HG03378 (cell line): ENCODE data around the gene GALNT10.
"Not testable (repeated sequence)": the region's sequence is repeated elsewhere in the genome, so short reads cannot be mapped to it uniquely, and the experiment has no call there.

Experiments
- ATAC-seq: cut with Tn5 transposase; IDR thresholded peaks from one replicate; pipeline ENCODE4 v1.9.1; 2021; ENCODE audit warnings: mild to moderate bottlenecking, moderate library complexity; ENCODE audit not compliant: unreplicated experiment

The GALNT10 gene

GRCh38 chr5:154346427-154346826 is 155.9 kb downstream of the GALNT10 start:
- no peak for ATAC-seq

- ATAC-seq: no peak
Measured at GRCh38 chr5:154349626-154350264, 159.2 kb downstream of the GALNT10 start.

- no peak for ATAC-seq
Measured at GRCh38 chr5:154351141-154351540, 160.6 kb downstream of the GALNT10 start.

DNA sequence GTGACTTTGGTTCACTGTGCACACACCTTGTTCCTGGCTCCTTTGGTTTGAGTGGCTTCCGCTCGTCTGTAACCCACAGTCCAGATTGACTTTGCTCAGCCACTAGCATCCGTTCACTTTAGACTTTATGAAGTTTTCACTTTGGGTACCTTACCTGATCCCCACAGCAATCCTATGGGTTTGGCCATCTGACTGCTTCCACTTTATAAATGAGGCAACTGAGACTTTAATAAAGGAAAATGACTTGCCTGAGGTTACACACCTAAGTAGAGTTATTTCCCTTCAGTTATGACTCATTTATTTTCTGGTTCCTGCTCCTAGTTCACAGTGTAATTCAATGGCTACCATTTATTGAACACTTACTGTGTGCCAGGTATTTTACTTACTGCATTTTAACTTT is 161.0 kb downstream of the GALNT10 start:
- ATAC-seq: peak; percentile 79

DNA sequence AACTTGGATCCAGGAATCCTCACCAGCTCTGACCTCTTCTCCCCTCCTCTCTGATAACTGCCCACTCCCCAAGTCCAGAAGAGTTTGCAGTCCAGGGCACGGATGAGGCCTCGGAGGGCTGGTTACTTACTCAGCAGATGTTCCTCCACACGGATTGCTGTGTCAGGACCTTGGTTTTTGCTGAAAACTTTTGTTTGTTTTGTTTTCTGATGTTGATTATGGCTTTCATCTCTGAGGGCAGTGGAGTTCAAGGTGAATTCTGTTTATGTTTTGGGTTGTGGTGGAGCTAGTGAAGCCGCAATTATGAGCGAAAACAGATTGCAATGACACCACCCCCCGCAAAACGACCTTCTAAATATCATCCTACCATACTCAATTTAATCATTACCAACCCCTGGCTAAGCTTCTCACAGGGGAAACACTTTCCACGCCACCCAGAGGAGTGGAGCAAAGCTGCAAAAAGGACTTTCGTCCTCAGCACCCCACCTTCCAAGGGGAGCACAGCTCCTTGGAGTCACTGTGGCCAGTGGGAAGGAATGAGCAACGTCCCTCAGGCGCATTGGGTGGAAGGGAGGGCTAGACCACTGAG is 162.5 kb downstream of the GALNT10 start:
- ATAC-seq: no peak

- ATAC-seq: no peak
Measured at GRCh38 chr5:154355129-154355611, 164.6 kb downstream of the GALNT10 start.

- no peak for ATAC-seq
Measured at GRCh38 chr5:154356020-154356655, 165.6 kb downstream of the GALNT10 start.

- no peak for ATAC-seq
Measured at GRCh38 chr5:154356958-154357357, 166.4 kb downstream of the GALNT10 start.

DNA sequence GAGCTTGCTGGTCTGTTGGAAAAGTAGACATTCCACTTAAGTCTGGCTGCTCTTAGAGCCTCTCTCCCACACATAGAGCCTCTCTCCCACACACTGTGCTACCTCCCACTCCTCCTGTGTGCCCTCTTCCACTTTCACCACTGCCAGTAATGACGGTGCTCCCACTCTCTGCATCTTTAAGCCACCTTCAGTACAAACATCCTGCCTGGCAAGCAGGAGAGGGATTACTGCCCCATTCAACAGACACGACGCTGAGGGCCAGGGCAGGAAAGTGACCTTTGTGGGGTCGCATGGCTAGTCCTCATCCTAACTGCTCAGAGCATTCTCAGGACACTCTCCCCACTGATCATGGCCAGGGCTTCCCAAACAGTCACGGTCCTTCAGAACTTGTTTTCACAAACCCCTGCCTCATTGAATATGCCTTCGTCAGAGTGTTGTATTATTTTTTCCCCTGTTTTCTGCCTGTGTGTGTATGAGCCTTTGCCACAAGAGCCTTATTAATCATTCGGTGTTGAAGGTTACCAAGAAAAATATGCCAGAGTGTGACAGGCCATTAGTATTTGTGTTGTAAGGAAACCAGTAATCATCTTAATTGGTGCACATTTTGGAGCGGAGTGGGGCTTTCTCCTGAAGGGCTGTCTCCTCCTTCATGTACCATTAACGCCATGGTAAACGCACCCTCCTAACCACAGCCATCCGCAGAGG is 168.1 kb downstream of the GALNT10 start:
- ATAC-seq: no peak

DNA sequence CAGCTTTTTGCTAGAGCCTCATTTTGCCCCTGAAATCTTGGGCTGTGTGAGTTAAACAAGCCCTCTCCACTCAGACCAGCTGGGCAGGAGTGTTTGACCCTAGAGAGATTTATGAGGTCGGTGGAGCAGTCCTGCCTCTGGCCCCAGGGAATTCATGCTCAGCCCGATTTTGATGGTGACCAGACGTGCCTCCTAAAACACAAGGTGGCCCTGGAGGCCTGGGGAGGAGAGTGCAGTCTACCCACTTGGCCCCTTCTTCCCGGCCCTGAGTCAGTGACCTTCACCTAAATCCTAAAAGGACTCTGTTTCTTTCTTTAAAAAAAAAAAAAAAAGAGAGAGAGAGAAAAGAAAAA is 168.7 kb downstream of the GALNT10 start:
- no peak for ATAC-seq

- not testable (repeated sequence) for ATAC-seq
Measured at GRCh38 chr5:154360241-154360640, 169.7 kb downstream of the GALNT10 start.

DNA sequence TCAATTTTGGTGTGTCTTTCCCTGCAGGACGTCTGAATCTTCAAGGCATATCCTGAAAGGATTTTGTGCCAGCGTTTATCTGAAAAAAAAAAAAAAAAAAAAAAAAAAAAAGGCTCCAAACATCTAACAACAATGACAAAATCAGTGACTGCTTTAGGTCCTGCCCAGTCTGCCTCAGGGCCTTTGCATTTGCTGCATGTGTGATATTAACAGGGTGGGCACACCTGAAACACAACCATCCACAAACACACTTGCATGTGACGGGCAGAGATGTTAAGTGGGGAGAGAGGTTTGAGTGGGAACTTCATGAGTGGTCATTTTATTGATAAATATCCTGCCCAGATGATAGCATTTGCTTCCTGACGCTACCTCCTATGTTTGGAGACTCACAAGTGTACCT is 172.9 kb downstream of the GALNT10 start:
- no peak for ATAC-seq

DNA sequence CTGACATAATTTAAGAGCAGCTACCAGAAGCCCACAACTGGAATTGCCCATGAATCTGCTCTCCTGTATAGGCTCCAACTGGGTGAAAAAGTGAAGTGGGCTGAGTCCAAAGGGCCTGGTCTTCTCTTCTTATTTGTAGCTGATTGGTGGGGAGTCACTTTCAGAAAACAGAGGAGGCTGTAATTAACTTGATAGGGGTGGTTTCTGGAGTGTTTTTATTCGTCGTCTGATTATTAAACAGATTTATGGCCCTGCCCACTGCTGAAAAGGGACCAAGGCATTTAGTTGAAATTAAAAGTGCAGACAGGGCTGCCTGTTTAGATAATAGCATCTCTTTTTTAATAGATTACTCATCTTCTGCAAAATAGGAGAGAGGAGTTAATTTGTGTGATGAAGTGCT is 174.2 kb downstream of the GALNT10 start:
- ATAC-seq: no peak

DNA sequence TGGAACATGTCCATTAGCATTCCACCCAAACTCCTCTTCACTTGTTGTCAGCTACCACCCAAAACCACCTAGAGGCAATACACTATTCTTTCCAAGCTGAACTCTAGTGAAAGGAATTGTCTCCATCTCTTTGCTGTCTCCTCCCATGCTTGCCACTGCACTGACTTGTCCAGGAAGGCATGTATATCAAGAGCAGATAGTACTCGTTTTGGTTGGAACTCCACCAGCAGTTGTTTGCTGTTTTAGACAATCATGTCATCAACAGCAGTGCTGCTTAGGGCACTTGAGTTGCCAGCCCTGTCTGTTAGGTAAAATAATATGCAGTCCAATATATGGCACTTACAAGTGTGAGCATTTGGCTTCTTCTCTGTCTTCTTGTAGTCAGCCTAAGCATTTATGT is 175.3 kb downstream of the GALNT10 start:
- ATAC-seq: no peak

GRCh38 chr5:154366353-154366752 is 175.8 kb downstream of the GALNT10 start:
- ATAC-seq: no peak

DNA sequence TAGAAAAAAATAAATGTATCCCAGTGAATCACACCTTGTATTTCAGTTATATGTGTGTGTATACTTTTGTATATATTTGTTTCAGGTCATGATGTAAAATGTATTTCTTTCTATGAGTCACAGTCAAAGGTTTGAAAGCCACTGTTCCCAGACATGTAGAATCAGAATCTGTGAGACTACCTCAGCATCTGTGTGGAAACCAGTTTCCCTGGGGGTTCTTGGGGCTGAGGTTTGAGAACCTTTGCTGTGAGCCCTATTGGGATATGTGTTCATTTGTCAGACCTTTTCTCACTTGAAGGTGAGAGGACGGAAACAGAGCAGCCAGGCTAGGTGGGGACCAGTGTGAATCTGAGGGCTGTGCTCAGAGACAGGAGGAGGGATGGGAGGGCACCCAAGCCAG is 176.6 kb downstream of the GALNT10 start:
- peak; percentile 65 for ATAC-seq

GRCh38 chr5:154368041-154368800 is 177.7 kb downstream of the GALNT10 start:
- no peak for ATAC-seq

GRCh38 chr5:154369682-154370081 is 179.1 kb downstream of the GALNT10 start:
- ATAC-seq: no peak

- ATAC-seq: no peak
Measured at GRCh38 chr5:154370119-154370518, 179.6 kb downstream of the GALNT10 start.

- no peak for ATAC-seq
Measured at GRCh38 chr5:154370813-154371212, 180.3 kb downstream of the GALNT10 start.

GRCh38 chr5:154371687-154372086 is 181.2 kb downstream of the GALNT10 start:
- ATAC-seq: no peak
